Neural progenitor cell (in vitro differentiated cells): ENCODE measurements around the gene WLS.

Experiments used
- EZH2 ChIP-seq: fragments of 200-600 bp; sonication (generic); IDR thresholded peaks from 2 replicates; pipeline ENCODE4 v1.6.1; 2017; ENCODE audit warnings: antibody characterized with exemption, mild to moderate bottlenecking, moderate library complexity
- TF ChIP-seq, protein P1 (sequence below): fragments of 200-600 bp; sonication (generic); IDR thresholded peaks from 2 replicates; pipeline ENCODE4 v1.5.1; 2017; ENCODE audit warnings: antibody characterized with exemption, mild to moderate bottlenecking

DNA sequence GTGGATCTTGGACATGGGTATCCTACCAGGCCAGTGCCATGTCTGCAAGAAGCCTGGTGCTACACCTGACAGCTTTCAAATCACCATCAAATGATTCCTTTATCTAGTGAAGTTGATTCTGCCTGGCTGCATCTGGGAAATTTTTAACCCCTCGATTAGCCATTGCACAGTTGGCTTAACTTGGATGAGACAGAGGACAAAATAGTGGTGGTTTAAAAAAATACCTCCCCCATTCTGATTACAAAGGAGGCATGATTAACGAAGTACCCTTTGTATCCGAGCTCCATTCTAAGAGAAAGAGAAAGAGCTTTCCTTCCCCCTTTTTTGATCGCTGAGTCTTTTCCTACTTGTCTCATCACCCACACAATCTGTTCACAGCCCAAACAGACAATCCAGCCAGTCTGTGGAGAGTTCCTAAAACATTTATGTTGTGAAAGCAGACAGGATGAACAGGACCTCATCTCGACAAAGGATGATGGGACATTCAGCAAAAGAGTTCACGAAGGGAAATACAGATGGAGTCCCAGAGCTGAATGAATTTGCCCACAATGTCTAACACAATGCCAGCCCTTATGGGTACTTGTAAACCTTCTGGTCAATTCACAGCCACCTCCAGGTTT, 20.5 kb downstream of the WLS start:
- TF ChIP-seq, protein P1, sequence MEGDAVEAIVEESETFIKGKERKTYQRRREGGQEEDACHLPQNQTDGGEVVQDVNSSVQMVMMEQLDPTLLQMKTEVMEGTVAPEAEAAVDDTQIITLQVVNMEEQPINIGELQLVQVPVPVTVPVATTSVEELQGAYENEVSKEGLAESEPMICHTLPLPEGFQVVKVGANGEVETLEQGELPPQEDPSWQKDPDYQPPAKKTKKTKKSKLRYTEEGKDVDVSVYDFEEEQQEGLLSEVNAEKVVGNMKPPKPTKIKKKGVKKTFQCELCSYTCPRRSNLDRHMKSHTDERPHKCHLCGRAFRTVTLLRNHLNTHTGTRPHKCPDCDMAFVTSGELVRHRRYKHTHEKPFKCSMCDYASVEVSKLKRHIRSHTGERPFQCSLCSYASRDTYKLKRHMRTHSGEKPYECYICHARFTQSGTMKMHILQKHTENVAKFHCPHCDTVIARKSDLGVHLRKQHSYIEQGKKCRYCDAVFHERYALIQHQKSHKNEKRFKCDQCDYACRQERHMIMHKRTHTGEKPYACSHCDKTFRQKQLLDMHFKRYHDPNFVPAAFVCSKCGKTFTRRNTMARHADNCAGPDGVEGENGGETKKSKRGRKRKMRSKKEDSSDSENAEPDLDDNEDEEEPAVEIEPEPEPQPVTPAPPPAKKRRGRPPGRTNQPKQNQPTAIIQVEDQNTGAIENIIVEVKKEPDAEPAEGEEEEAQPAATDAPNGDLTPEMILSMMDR: no peak
- no peak for TF ChIP-seq EZH2
